ENCODE measurements around the gene DNMBP. TPM values are rescaled to one million over a fixed set of nuclear protein-coding genes. Genes with fewer than 3 reads are reported as not detected.
"Not testable (repeated sequence)": the region's sequence is repeated elsewhere in the genome, so short reads cannot be mapped to it uniquely, and the experiment has no call there.

Gene DNMBP
- total RNA-seq, 2 experiments from 2014 or later, result 2.2 to 2.4 TPM

GRCh38 chr10:99875473-99875872 is 134.3 kb downstream of the DNMBP start:
- no peak for DNase-seq
- H3K4me3 Mint-ChIP-seq, result no peak overlapping the region
- peaks cover 5% of the 10 kb centered on the region for H3K4me1 Mint-ChIP-seq (ENCODE audit: low read depth)
- peaks cover 45% of the 10 kb centered on the region for H3K27me3 Mint-ChIP-seq (ENCODE audit: low read depth)
- H3K36me3 Mint-ChIP-seq (ENCODE audit: low read depth), result peaks cover 18% of the 10 kb centered on the region
- H3K27ac Mint-ChIP-seq, result no peak overlapping the region
- intact Hi-C loops (cut with micrococcal nuclease), result no loop called here
- CTCF ChIA-PET, result no interaction called here
- H3K9me3 Mint-ChIP-seq, result no peaks in the 10 kb centered on the region

DNA sequence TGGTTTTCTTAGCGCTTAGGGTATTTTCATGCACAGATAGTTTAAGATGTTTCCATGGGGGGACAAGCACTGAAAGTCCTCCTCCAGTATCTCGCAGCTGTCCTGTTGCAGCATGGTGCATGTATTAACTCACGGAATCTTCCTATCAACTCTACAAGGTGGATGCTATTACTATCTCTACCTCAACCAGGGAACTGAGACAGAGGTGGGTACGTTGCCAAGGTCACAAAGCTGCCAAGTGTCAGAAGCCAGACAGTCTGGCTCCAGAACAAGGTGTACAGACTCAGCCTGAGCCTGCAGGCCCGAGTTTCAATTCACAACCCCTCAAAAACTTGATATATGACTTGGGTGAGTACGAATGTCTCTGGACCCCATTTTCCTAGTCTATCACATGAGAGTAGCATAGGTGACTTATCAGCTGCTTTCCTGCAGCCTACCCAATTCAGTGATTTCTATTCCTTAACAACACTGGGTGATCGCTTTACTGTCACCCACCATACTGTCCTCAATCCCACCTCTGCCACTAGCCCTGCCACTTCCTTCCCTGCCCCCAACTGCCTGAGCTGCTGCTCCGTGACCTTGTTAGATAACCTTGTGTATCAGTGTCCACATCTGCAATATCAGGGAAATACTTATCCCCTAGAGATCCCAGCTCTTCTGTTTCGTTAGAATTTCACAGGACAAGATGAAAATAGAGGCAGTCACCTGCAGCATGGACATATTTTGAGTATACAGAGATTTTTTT is 135.2 kb downstream of the DNMBP start:
- no peak overlapping the region for H3K4me3 Mint-ChIP-seq
- H3K36me3 Mint-ChIP-seq (ENCODE audit: low read depth), result peaks cover 16% of the 10 kb centered on the region
- intact Hi-C loops (cut with micrococcal nuclease), result no loop called here
- no peaks in the 10 kb centered on the region for H3K9me3 Mint-ChIP-seq
- H3K4me1 Mint-ChIP-seq (ENCODE audit: low read depth), result peaks cover 14% of the 10 kb centered on the region
- no peak overlapping the region for H3K27ac Mint-ChIP-seq
- no peak for DNase-seq
- CTCF ChIA-PET, result interaction anchor here (0.5 to 0.6 kb wide), 2 partner anchors 111 to 637 kb away, joined by 3 to 4 read pairs; no protein-coding TSS in a partner anchor
- H3K27me3 Mint-ChIP-seq (ENCODE audit: low read depth), result peaks cover 51% of the 10 kb centered on the region

- no peak for DNase-seq
- H3K27ac Mint-ChIP-seq, result no peak overlapping the region
- H3K36me3 Mint-ChIP-seq (ENCODE audit: low read depth), result peaks cover 16% of the 10 kb centered on the region
- H3K4me1 Mint-ChIP-seq (ENCODE audit: low read depth), result peaks cover 14% of the 10 kb centered on the region
- intact Hi-C loops (cut with micrococcal nuclease), result no loop called here
- peaks cover 58% of the 10 kb centered on the region for H3K27me3 Mint-ChIP-seq (ENCODE audit: low read depth)
- CTCF ChIA-PET, result interaction anchor here (0.5 to 0.6 kb wide), 2 partner anchors 110 to 638 kb away, joined by 3 to 4 read pairs; no protein-coding TSS in a partner anchor
- H3K9me3 Mint-ChIP-seq, result no peaks in the 10 kb centered on the region
- H3K4me3 Mint-ChIP-seq, result no peak overlapping the region
These were observed 135.9 kb downstream of the DNMBP start for GRCh38 chr10:99873846-99874245.

DNA sequence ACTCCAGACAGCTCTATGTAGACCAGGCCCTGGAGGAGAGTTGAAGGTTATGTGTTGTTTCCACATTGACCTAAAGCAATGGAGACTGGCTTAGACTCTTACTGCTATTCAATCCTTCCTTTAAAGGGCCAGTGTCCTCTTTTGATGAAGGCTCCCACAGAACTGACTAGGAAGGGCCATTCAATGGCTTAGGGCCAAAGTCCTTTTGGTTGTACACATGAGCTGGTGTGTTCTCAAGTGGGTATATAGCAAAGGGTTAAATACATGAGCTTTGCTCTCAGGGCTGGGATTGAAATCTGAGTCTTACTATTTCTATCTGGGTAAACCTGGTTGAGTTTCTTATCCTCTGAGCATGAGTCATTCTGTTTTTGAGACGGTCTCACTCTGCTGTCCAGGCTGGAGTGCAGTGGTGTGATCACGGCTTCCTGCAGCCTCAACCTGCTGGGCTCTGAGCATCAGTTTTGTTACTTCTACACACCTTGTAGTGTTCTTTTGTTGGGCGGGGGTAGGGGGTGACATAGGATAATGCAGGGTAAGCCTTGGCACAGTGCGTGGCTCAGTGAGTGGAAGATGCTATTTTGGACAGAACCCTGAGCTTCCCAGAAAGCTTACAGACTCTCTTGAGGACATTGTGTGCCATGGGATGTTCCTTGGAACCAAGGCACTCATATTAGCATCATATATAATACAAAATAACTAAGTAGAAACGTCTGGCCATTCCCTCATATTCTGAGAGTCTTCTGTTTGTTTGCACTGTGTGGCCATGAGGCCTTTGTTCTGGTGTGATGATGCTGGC is 137.2 kb downstream of the DNMBP start:
- Mint-ChIP-seq H3K9me3 (peaks cover 6% of the 10 kb centered on the region), H3K36me3 (ENCODE audit: low read depth) (peaks cover 8% of the 10 kb centered on the region), H3K4me1 (ENCODE audit: low read depth) (peaks cover 14% of the 10 kb centered on the region), H3K4me3 (no peak overlapping the region), H3K27ac (no peak overlapping the region), H3K27me3 (ENCODE audit: low read depth) (peaks cover 68% of the 10 kb centered on the region)
- CTCF ChIA-PET, result no interaction called here
- DNase-seq, result no peak
- intact Hi-C loops (cut with micrococcal nuclease), result no loop called here

DNA sequence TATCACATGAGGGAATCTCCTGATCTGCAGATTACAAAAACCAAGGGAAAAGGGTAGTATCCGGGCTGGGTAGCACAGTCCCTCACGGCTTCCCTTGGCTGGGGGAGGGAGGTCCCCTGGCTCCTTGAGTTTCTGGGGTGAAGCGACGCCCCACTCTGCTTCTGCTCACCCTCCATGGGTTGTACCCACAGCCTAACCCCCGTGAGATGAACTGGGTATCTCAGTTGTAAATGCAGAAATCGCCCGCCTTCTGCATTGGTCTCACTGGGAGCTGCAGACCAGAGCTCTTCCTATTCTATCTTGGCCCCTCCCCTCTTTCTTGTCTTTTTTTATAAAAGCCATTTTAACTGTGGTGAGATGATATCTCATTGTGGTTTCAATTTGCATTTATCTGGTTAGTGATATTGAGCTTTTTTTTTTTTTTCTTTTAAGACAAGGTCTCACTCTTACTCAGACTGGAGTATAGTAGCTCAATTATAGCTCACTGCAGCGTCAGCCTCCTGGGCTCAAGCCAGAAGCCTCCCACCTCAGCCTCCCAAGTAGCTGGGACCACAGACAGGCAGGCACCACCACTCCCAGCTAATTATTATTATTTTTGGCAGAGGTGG is 139.5 kb downstream of the DNMBP start:
- peaks cover 18% of the 10 kb centered on the region for H3K9me3 Mint-ChIP-seq
- CTCF ChIA-PET, result interaction anchor here (0.6 to 2.9 kb wide), 9 partner anchors 11 to 1471 kb away, joined by 3 to 10 read pairs (median 4); partner anchors contain the start of gene DNMBP
- intact Hi-C loops (cut with micrococcal nuclease), result loop anchor here (1.0 kb wide), 3 partner anchors 38 to 278 kb away; partner anchors contain the start of gene DNMBP
- DNase-seq, result peak; percentile 75
- peaks cover 5% of the 10 kb centered on the region for H3K36me3 Mint-ChIP-seq (ENCODE audit: low read depth)
- H3K4me1 Mint-ChIP-seq (ENCODE audit: low read depth), result peaks cover 14% of the 10 kb centered on the region
- H3K27me3 Mint-ChIP-seq (ENCODE audit: low read depth), result peaks cover 80% of the 10 kb centered on the region
- peak overlapping the region; percentile 46 for H3K27ac Mint-ChIP-seq
- H3K4me3 Mint-ChIP-seq, result no peak overlapping the region

GRCh38 chr10:99869581-99870122 is 140.1 kb downstream of the DNMBP start:
- intact Hi-C loops (cut with micrococcal nuclease), result loop anchor here (1.0 kb wide), 3 partner anchors 39 to 279 kb away; partner anchors contain the start of gene DNMBP
- CTCF ChIA-PET, result interaction anchor here (0.6 to 2.9 kb wide), 7 partner anchors 10 to 1470 kb away, joined by 3 to 10 read pairs (median 5); partner anchors contain the start of gene DNMBP
- DNase-seq, result no peak
- Mint-ChIP-seq H3K27me3 (ENCODE audit: low read depth) (peaks cover 82% of the 10 kb centered on the region), H3K4me1 (ENCODE audit: low read depth) (peaks cover 14% of the 10 kb centered on the region), H3K27ac (no peak overlapping the region), H3K9me3 (peaks cover 18% of the 10 kb centered on the region), H3K36me3 (ENCODE audit: low read depth) (peaks cover 5% of the 10 kb centered on the region), H3K4me3 (no peak overlapping the region)

- intact Hi-C loops (cut with micrococcal nuclease); H3K4me3 Mint-ChIP-seq; DNase-seq; H3K27ac Mint-ChIP-seq; H3K36me3 Mint-ChIP-seq (ENCODE audit: low read depth); CTCF ChIA-PET: not testable (repeated sequence)
- Mint-ChIP-seq H3K27me3 (ENCODE audit: low read depth) (peaks cover 70% of the 10 kb centered on the region), H3K9me3 (peaks cover 18% of the 10 kb centered on the region), H3K4me1 (ENCODE audit: low read depth) (peaks cover 14% of the 10 kb centered on the region)
These were observed 142.5 kb downstream of the DNMBP start for GRCh38 chr10:99867250-99867649.

DNA sequence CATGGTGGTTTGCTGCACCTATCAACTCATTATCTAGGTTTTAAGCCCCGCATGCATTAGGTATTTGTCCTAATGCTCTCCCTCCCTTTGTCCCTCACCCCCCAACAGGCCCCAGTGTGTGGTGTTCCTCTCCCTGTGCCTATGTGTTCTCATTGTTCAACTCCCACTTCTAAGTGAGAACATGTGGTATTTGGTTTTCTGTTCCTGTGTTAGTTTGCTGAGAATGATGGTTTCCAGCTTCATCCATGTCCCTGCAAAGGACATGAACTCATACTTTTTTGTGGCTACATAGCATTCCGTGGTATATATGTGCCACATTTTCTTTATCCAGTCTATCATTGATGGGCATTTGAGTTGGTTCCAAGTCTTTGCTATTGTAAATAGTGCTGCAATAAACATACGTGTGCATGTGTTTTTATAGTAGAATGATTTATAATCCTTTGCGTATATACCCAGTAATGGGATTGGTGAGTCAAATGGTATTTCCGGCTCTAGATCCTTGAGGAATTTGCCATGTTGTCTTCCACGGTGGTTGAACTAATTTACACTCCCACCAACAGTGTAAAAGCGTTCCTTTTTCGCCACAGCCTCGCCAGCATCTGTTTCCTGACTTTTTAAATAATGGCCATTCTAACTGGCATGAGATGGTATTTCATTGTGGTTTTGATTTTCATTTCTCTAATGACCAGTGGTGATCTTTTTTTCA is 146.1 kb downstream of the DNMBP start:
- H3K9me3 Mint-ChIP-seq, result peaks cover 18% of the 10 kb centered on the region
- H3K27ac Mint-ChIP-seq; H3K4me3 Mint-ChIP-seq; DNase-seq; H3K36me3 Mint-ChIP-seq (ENCODE audit: low read depth); intact Hi-C loops (cut with micrococcal nuclease); H3K4me1 Mint-ChIP-seq (ENCODE audit: low read depth): not testable (repeated sequence)
- CTCF ChIA-PET, result interaction anchor here (0.5 kb wide), 1 partner anchor 377 kb away, joined by 3 read pairs; no protein-coding TSS in a partner anchor
- peaks cover 47% of the 10 kb centered on the region for H3K27me3 Mint-ChIP-seq (ENCODE audit: low read depth)

GRCh38 chr10:99860466-99860865 is 149.3 kb downstream of the DNMBP start:
- intact Hi-C loops (cut with micrococcal nuclease), result no loop called here
- no peaks in the 10 kb centered on the region for H3K36me3 Mint-ChIP-seq (ENCODE audit: low read depth)
- no peaks in the 10 kb centered on the region for H3K4me1 Mint-ChIP-seq (ENCODE audit: low read depth)
- DNase-seq, result no peak
- H3K27ac Mint-ChIP-seq, result no peak overlapping the region
- no peak overlapping the region for H3K4me3 Mint-ChIP-seq
- CTCF ChIA-PET, result interaction anchor here (0.6 to 1.9 kb wide), 6 partner anchors 10 to 187 kb away, joined by 3 to 6 read pairs (median 5); no protein-coding TSS in a partner anchor
- no peaks in the 10 kb centered on the region for H3K9me3 Mint-ChIP-seq
- peaks cover 17% of the 10 kb centered on the region for H3K27me3 Mint-ChIP-seq (ENCODE audit: low read depth)

DNA sequence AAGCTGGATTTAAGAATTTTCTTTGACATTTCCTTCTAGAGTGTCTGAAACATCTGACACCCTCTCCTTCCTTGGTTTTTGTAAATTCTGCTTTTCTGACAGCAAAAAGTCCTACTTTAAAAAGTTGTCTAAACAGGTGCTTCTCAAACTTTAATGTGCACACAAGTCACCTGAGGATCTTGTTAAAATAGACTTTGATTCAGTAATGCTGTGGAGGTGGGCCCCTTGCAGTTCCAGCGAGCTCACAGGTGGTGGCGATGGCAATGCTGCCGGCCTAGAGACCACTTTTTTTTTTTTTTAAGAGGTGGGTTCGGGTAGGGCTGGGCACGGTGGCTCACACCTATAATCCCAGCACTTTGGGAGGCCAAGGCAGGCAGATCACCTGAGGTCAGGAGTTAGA is 150.2 kb downstream of the DNMBP start:
- Mint-ChIP-seq H3K27me3 (ENCODE audit: low read depth) (peaks cover 10% of the 10 kb centered on the region), H3K36me3 (ENCODE audit: low read depth) (no peaks in the 10 kb centered on the region), H3K4me3 (no peak overlapping the region), H3K4me1 (ENCODE audit: low read depth) (no peaks in the 10 kb centered on the region), H3K27ac (no peak overlapping the region), H3K9me3 (no peaks in the 10 kb centered on the region)
- peak; percentile 29 for DNase-seq
- CTCF ChIA-PET, result interaction anchor here (0.7 to 2.3 kb wide), 7 partner anchors 9 to 429 kb away, joined by 3 to 8 read pairs (median 5); no protein-coding TSS in a partner anchor
- intact Hi-C loops (cut with micrococcal nuclease), result no loop called here

DNA sequence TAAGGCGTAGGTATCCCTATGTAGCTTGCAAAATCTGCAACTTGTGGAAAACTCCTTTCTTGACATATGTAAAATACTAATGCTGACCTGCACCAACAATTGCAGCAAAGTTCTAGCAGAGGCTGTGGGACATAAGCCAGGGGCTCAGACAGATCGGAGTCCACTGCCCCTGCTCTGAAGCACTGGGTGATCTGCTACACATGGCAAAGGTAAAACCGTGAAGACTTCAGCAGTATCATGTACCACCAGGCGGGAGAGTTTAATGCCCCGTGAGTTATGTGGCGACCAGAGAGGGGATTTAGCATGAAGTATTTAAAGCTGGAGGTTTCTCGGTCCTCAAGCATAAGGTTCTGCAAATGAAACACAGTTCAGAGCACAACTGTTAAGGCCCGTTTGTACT is 150.9 kb downstream of the DNMBP start:
- H3K27me3 Mint-ChIP-seq (ENCODE audit: low read depth), result peaks cover 4% of the 10 kb centered on the region
- CTCF ChIA-PET, result interaction anchor here (0.8 to 2.3 kb wide), 5 partner anchors 11 to 187 kb away, joined by 3 to 8 read pairs (median 6); no protein-coding TSS in a partner anchor
- H3K9me3 Mint-ChIP-seq, result no peaks in the 10 kb centered on the region
- intact Hi-C loops (cut with micrococcal nuclease), result no loop called here
- no peak overlapping the region for H3K27ac Mint-ChIP-seq
- no peaks in the 10 kb centered on the region for H3K4me1 Mint-ChIP-seq (ENCODE audit: low read depth)
- no peaks in the 10 kb centered on the region for H3K36me3 Mint-ChIP-seq (ENCODE audit: low read depth)
- DNase-seq, result no peak
- no peak overlapping the region for H3K4me3 Mint-ChIP-seq

Measured in activated naive CD4-positive, alpha-beta T cell treated with anti-CD3 and anti-CD28 coated beads for 36 hours (primary cell).